ENCODE results near the gene TAAR9.
"Not testable (repeated sequence)": the region's sequence is repeated elsewhere in the genome, so short reads cannot be mapped to it uniquely, and the experiment has no call there.

The TAAR9 gene

GRCh38 chr6:132513831-132514545 is 24.1 kb upstream of the TAAR9 start:
- no peak for DNase-seq

- no peak for DNase-seq
Measured at GRCh38 chr6:132515386-132515785, 22.7 kb upstream of the TAAR9 start.

GRCh38 chr6:132520953-132521352 is 17.1 kb upstream of the TAAR9 start:
- no peak for DNase-seq

- no peak for DNase-seq
Measured at GRCh38 chr6:132524646-132525045, 13.4 kb upstream of the TAAR9 start.

GRCh38 chr6:132525866-132526265 is 12.2 kb upstream of the TAAR9 start:
- no peak for DNase-seq

- no peak for DNase-seq
Measured at GRCh38 chr6:132526461-132526860, 11.6 kb upstream of the TAAR9 start.

- no peak for DNase-seq
Measured at GRCh38 chr6:132527791-132528190, 10.3 kb upstream of the TAAR9 start.

GRCh38 chr6:132530293-132530974 is 7.6 kb upstream of the TAAR9 start:
- peak in 38 of 56 donors; percentile 2 to 71 (median 26) for DNase-seq

- not testable (repeated sequence) for DNase-seq
Measured at GRCh38 chr6:132534546-132534945, 3.5 kb upstream of the TAAR9 start.

GRCh38 chr6:132537145-132537544 is 932 bp upstream of the TAAR9 start:
- DNase-seq, result no peak

GRCh38 chr6:132544826-132545225 is 6.7 kb downstream of the TAAR9 start:
- DNase-seq, result no peak

- no peak for DNase-seq
Measured at GRCh38 chr6:132548746-132549463, 10.8 kb downstream of the TAAR9 start.

GRCh38 chr6:132551214-132551613 is 13.1 kb downstream of the TAAR9 start:
- no peak for DNase-seq

- no peak for DNase-seq
Measured at GRCh38 chr6:132552372-132552771, 14.3 kb downstream of the TAAR9 start, which contains the start of gene TAAR8. TAAR8 (plus strand) TSS chr6:132552672; CDS start chr6:132552693, 21 bp downstream.

- not testable (repeated sequence) for DNase-seq
Measured at GRCh38 chr6:132560087-132560486, 22.0 kb downstream of the TAAR9 start.

- no peak for DNase-seq
Measured at GRCh38 chr6:132566404-132566803, 28.3 kb downstream of the TAAR9 start.

- DNase-seq, result no peak
Measured at GRCh38 chr6:132567566-132567965, 29.5 kb downstream of the TAAR9 start.

GRCh38 chr6:132568611-132569010 is 30.5 kb downstream of the TAAR9 start:
- no peak for DNase-seq

- peak in 44 of 56 donors; percentile 2 to 80 (median 46) for DNase-seq
Measured at GRCh38 chr6:132569170-132569569, 31.1 kb downstream of the TAAR9 start.

GRCh38 chr6:132570221-132570777 is 32.2 kb downstream of the TAAR9 start, which contains the start of gene TAAR6:
TAAR6 (plus strand) TSS chr6:132570322; CDS start chr6:132570322, 0 bp downstream.
- DNase-seq, result peak in 48 of 56 donors; percentile 4 to 74 (median 32)

GRCh38 chr6:132571774-132572173 is 33.7 kb downstream of the TAAR9 start:
- DNase-seq, result no peak

GRCh38 chr6:132584698-132585097 is 46.6 kb downstream of the TAAR9 start:
- DNase-seq, result no peak

Data from nucleus accumbens (tissue), 56 donors.